Measurements from ENCODE around the gene SOX15. TPM values are rescaled to one million over a fixed set of nuclear protein-coding genes. Genes with fewer than 3 reads are reported as not detected.
A peak's percentile ranks its signal among the peaks of the same experiment; 100 is the strongest.

Gene SOX15
- total RNA-seq (under 1 TPM in 1 of 2 donors, not detected in 1; 0.86 TPM), polyA plus RNA-seq (1 to 10 TPM in 1 of 2 donors, under 1 TPM in 1; 0.68 to 1.1 TPM)
- long read RNA-seq, donor 1, partial matches to known transcripts, result 0 of 3 reads
- long read RNA-seq, donor 1, other reads (novel, unspliced or antisense), result 0 of 3 reads
- long read RNA-seq, donor 2, result 0 reads
- long read RNA-seq, donor 3, result 0 reads
- long read RNA-seq, donor 4, partial matches to known transcripts, result 0 of 1 reads
- long read RNA-seq, donor 4, other reads (novel, unspliced or antisense), result 0 of 1 reads
- long read RNA-seq, donor 5, partial matches to known transcripts, result 0 of 1 reads
- long read RNA-seq, donor 5, other reads (novel, unspliced or antisense), result 0 of 1 reads

DNA sequence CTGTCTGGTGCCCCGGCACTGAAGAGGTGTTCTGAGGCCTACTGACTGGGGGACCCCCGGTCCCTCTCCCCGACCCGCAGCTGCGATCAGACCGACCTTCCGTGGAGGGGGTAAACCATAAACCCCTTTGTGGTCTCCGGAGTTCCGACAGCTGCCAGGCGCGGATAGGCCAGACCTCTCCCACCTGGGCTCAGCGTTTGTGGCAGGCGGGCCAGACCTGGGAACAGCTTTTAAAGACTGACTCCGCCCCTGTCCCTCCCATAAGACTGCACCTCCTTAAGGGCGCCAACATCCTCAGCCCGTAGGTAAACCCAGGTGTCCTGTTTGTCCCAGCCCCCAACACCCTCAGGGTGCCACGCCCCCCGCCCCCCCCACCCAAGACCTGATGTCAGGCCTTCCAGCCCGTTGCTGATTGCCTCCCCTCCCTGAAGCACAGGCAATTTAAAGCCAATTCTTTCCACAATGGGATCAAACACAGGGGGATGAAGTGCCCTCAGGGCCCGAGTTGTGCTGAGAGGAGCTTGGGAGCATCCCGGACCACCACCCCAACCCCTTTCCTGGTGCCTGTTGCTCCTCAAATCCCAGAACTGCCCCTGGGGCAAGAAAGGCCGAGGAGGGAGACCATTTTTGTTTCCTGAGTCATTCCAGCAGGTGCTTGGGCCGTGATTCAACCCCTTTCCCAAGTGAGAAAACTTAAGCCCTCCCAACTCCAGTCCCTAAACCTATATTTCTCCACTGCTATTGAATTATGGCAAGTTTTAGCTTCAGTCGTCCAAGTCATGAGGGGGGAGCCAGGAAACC lies at the start of gene SOX15:
TSS of gene SOX15 (minus strand) at position 204 of the 801 bp plus-strand sequence. CDS start 418 bp downstream, outside the sequence.
- no peaks in the 10 kb centered on the region for H3K9me3 ChIP-seq (ENCODE audit: control insufficient read depth in 4 of 4, insufficient read depth in 3 of 4, low read length in 3 of 4)
- ATAC-seq (ENCODE audit: insufficient read depth, low FRiP score) (no peak), DNase-seq (no peak)
- no peaks in the 10 kb centered on the region for H3K27me3 ChIP-seq (ENCODE audit: control insufficient read depth in 3 of 3, insufficient read depth in 3 of 3, low read length in 2 of 3)
- peaks cover 33 to 49% (median 40%) of the 10 kb centered on the region in 4 donors for H3K36me3 ChIP-seq (ENCODE audit: control insufficient read depth in 4 of 4, insufficient read depth in 4 of 4, low read length in 4 of 4)
- peaks cover 0 to 8% (median 6%) of the 10 kb centered on the region in 5 donors for H3K4me1 ChIP-seq (ENCODE audit: control insufficient read depth in 5 of 5, insufficient read depth in 5 of 5, low read length in 5 of 5)
- WGBS, 2 donors, result 73 to 80% methylated on average over 24 of the region's 24 CpGs
- H3K9ac ChIP-seq (ENCODE audit: insufficient read depth in 1 of 2, low read length in 2 of 2), result no peak within 1 kb of the TSS
- TF ChIP-seq, protein P1, sequence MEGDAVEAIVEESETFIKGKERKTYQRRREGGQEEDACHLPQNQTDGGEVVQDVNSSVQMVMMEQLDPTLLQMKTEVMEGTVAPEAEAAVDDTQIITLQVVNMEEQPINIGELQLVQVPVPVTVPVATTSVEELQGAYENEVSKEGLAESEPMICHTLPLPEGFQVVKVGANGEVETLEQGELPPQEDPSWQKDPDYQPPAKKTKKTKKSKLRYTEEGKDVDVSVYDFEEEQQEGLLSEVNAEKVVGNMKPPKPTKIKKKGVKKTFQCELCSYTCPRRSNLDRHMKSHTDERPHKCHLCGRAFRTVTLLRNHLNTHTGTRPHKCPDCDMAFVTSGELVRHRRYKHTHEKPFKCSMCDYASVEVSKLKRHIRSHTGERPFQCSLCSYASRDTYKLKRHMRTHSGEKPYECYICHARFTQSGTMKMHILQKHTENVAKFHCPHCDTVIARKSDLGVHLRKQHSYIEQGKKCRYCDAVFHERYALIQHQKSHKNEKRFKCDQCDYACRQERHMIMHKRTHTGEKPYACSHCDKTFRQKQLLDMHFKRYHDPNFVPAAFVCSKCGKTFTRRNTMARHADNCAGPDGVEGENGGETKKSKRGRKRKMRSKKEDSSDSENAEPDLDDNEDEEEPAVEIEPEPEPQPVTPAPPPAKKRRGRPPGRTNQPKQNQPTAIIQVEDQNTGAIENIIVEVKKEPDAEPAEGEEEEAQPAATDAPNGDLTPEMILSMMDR (IDR thresholded peaks at IDR 0.05; ENCODE audit: control extremely low read depth, extremely low read depth), result no peak
- no peak within 1 kb of the TSS for H3K4me3 ChIP-seq
- peak within 1 kb of the TSS in 1 of 2 donors; percentile 9 for H3K27ac ChIP-seq (ENCODE audit: low read depth in 1 of 2, low read length in 1 of 2)

DNA sequence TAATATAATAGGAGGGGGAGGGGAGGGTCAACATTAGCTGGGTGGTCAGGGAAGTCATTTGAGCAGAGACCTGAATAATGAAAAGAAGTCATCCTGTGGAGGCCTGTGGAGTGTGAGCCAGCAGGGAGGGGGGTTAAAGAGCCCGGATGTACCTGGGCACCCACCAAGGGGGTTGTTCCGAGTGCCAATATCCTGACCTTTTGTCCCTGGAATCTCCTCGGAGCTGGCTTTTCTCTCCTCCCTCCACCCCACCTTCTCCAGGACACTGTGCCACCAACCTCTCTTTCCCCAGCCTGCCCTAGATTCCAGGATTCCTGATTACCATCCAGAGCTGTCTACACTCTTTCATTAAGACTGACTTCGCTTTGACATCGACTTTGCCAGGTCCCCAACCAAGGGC lies 46.3 kb upstream of the SOX15 start:
- Histone ChIP-seq H3K36me3 (ENCODE audit: control insufficient read depth in 4 of 4, insufficient read depth in 4 of 4, low read length in 4 of 4) (no peaks in the 10 kb centered on the region), H3K9ac (ENCODE audit: insufficient read depth in 1 of 2, low read length in 2 of 2) (no peak overlapping the region), H3K4me1 (ENCODE audit: control insufficient read depth in 5 of 5, insufficient read depth in 5 of 5, low read length in 5 of 5) (peaks cover 0 to 7% (median 0%) of the 10 kb centered on the region in 5 donors), H3K4me3 (no peak overlapping the region), H3K27me3 (ENCODE audit: control insufficient read depth in 3 of 3, insufficient read depth in 3 of 3, low read length in 2 of 3) (no peaks in the 10 kb centered on the region), H3K9me3 (ENCODE audit: control insufficient read depth in 4 of 4, insufficient read depth in 3 of 4, low read length in 3 of 4) (no peaks in the 10 kb centered on the region), H3K27ac (ENCODE audit: low read depth in 1 of 2, low read length in 1 of 2) (no peak overlapping the region)
- no peak for ATAC-seq (ENCODE audit: insufficient read depth, low FRiP score)
- TF ChIP-seq, protein P1 (IDR thresholded peaks at IDR 0.05; ENCODE audit: control extremely low read depth, extremely low read depth), result no peak
- WGBS, 2 donors, result 67 to 82% methylated on average over 5 of the region's 5 CpGs
- no peak for DNase-seq

DNA sequence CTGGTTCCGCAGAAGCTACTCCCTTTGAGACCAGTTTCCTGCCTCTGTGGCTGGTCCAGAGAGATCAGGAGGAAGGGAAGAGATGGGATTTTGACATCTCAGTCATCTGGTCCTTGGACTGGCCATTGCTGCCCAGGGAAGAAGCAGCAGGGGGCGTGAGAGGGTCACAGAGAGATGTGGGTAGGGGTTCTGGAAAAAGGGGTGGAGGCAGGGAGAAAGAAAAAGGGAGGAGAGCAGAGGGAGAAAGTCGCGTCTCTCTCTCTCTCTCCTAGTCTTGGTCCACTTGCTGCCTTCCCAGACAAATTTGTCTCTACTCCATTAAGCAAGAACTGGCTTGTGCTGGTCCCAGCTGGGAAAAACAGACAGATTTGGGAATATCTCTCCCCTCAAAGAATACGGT lies 44.5 kb upstream of the SOX15 start:
- TF ChIP-seq, protein P1 (IDR thresholded peaks at IDR 0.05; ENCODE audit: control extremely low read depth, extremely low read depth), result no peak
- no peak for ATAC-seq (ENCODE audit: insufficient read depth, low FRiP score)
- no peak overlapping the region for H3K4me3 ChIP-seq
- H3K36me3 ChIP-seq (ENCODE audit: control insufficient read depth in 4 of 4, insufficient read depth in 4 of 4, low read length in 4 of 4), result no peaks in the 10 kb centered on the region
- peak; percentile 84 to 87 (median 87) for DNase-seq
- H3K9me3 ChIP-seq (ENCODE audit: control insufficient read depth in 4 of 4, insufficient read depth in 3 of 4, low read length in 3 of 4), result no peaks in the 10 kb centered on the region
- no peak overlapping the region for H3K9ac ChIP-seq (ENCODE audit: insufficient read depth in 1 of 2, low read length in 2 of 2)
- WGBS, 2 donors, result 26 to 46% methylated on average over 5 of the region's 5 CpGs
- H3K27me3 ChIP-seq (ENCODE audit: control insufficient read depth in 3 of 3, insufficient read depth in 3 of 3, low read length in 2 of 3), result no peaks in the 10 kb centered on the region
- no peak overlapping the region for H3K27ac ChIP-seq (ENCODE audit: low read depth in 1 of 2, low read length in 1 of 2)
- peaks cover 0 to 7% (median 0%) of the 10 kb centered on the region in 5 donors for H3K4me1 ChIP-seq (ENCODE audit: control insufficient read depth in 5 of 5, insufficient read depth in 5 of 5, low read length in 5 of 5)

All from lung (tissue), 16 donors.